ENCODE data around the gene GPR65. TPM values are rescaled to one million over a fixed set of nuclear protein-coding genes. Genes with fewer than 3 reads are reported as not detected.

GPR65 gene
- total RNA-seq, 3 donors from 2014 or later = 0.41 to 1.6 (median 1.6) TPM

DNA sequence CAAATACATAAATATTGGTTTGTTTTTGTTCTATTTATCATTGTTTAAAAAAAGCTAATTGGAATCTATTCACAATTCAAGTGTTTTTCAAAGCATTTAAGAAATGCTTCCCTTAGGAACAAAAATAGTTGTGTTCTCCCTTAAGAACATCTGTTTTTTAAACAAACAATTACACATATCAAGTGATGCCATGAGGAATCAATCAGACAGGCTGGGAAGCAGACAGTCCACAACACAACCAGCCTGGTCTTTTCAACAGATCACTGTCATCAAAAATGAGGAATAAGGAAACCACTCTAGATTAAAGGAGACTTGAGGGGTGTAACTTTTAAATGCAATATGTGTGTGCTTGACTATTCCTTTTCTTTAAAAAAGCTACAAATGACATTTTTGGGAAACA is 37.4 kb upstream of the GPR65 start:
- intact Hi-C loops (cut with DNase I, micrococcal nuclease) = no loop called here
- ATAC-seq = no peak

DNA sequence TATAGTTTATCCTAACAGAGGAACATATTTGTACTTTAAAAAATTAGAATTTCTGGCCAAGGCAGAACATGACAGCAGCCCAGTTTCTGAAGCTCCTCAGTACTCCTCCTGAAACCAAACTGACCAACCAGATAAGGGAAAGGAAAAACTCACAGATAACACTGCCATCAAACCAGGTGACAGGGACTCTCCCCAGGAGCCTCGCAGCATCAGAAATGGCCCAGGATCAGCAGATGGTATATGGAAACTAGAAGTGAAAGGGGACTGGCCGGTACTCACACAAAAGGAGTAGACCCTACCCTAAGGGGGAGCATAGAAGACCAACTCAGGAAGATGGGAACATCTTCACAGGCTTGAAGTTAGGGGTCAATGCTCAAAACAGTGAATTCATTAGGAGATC is 33.9 kb upstream of the GPR65 start:
- intact Hi-C loops (cut with DNase I, micrococcal nuclease) = no loop called here
- ATAC-seq (no peak), DNase-seq (no peak)
- TF ChIP-seq, protein P1, sequence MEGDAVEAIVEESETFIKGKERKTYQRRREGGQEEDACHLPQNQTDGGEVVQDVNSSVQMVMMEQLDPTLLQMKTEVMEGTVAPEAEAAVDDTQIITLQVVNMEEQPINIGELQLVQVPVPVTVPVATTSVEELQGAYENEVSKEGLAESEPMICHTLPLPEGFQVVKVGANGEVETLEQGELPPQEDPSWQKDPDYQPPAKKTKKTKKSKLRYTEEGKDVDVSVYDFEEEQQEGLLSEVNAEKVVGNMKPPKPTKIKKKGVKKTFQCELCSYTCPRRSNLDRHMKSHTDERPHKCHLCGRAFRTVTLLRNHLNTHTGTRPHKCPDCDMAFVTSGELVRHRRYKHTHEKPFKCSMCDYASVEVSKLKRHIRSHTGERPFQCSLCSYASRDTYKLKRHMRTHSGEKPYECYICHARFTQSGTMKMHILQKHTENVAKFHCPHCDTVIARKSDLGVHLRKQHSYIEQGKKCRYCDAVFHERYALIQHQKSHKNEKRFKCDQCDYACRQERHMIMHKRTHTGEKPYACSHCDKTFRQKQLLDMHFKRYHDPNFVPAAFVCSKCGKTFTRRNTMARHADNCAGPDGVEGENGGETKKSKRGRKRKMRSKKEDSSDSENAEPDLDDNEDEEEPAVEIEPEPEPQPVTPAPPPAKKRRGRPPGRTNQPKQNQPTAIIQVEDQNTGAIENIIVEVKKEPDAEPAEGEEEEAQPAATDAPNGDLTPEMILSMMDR (IDR thresholded peaks at IDR 0.05) = no peak
- no peak overlapping the region for H3K4me3 ChIP-seq
- H3K36me3 ChIP-seq (ENCODE audit: low read depth) = no peaks in the 10 kb centered on the region
- H3K4me1 ChIP-seq (ENCODE audit: low read depth) = no peaks in the 10 kb centered on the region
- H3K9me3 ChIP-seq = no peaks in the 10 kb centered on the region

More for the DNA sequence above, 37.4 kb upstream of the GPR65 start:
- Histone ChIP-seq H3K9me3 (no peaks in the 10 kb centered on the region), H3K4me3 (no peak overlapping the region), H3K36me3 (ENCODE audit: low read depth) (no peaks in the 10 kb centered on the region), H3K4me1 (ENCODE audit: low read depth) (no peaks in the 10 kb centered on the region)
- TF ChIP-seq, protein P1 (IDR thresholded peaks at IDR 0.05) = no peak
- no peak for DNase-seq

DNA sequence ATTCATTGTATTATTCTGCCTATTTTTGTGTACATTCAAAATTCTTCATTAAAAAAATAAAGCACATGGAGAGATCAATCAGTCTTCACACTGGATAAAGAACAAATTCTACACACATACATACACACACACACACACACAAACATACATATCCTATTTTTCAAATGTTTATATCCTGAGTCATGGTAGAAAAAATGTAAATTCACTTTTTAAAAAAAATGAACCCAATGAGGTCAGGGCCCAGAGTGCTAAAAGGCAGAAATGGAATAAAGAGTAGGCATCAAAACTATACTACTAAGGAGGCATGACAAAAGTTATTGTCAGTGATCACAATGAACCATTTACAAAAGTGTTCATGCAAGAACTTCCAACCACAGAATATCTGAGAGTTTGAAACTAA is 29.3 kb upstream of the GPR65 start:
- Histone ChIP-seq H3K4me3 (no peak overlapping the region), H3K36me3 (ENCODE audit: low read depth) (no peaks in the 10 kb centered on the region), H3K9me3 (no peaks in the 10 kb centered on the region), H3K4me1 (ENCODE audit: low read depth) (no peaks in the 10 kb centered on the region)
- ATAC-seq (no peak), DNase-seq (no peak)
- intact Hi-C loops (cut with DNase I, micrococcal nuclease) = no loop called here
- TF ChIP-seq, protein P1 (IDR thresholded peaks at IDR 0.05) = no peak

DNA sequence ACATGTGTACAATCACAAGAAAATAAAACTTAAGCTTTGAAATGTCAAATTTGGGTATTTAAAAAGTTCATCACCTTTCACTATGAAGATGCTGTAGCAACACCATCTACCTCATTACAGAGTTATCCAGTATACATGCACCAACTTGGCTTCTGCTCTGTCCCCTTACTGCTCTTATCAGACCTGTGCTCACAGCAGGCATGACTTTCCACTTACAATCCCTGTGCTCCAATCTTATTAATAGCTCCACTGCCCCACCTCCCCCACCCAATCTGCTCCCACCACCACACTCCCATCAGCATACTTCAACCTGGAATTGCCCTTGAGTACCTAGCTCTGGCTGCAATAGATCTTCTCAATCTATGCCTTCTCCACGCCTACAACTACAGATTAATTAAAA is 25.2 kb upstream of the GPR65 start:
- Histone ChIP-seq H3K4me3 (no peak overlapping the region), H3K36me3 (ENCODE audit: low read depth) (no peaks in the 10 kb centered on the region), H3K9me3 (no peaks in the 10 kb centered on the region), H3K4me1 (ENCODE audit: low read depth) (no peaks in the 10 kb centered on the region)
- DNase-seq (no peak), ATAC-seq (no peak)
- intact Hi-C loops (cut with DNase I, micrococcal nuclease) = no loop called here
- TF ChIP-seq, protein P1 (IDR thresholded peaks at IDR 0.05) = no peak

DNA sequence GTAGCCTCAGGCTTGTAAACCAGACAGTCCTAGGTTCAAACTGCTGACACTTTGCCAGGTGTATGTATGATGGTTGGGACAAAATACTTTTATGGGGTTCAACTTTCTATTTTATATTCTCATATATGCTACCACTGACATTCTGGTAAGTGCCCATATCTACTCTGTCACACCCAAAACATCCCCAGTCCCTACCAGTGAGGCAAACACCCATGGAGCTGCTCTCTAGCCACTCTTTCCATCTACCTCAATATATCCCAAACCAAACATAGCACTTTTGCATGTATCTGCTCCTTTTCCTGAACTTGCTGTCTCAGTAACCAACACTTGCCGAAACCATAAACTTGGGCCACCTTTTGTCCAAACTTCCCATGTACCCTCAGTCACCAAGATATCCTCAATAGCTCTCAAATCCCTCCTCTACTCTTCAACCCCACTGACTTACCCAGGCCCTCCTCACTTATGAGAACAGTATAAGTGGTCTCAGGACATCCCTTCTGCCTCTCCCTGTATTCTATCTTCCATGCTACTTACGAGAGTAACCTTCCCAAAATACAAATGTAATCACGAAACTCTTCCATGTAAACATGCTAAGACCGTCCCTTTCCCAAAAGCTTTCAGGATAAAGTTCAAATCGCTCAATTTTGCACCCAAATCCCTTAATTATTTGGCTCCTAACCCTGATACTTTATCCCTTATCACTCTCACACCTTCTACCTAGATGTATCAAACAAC is 15.5 kb upstream of the GPR65 start:
- TF ChIP-seq, protein P1 (IDR thresholded peaks at IDR 0.05) = no peak
- no peaks in the 10 kb centered on the region for H3K9me3 ChIP-seq
- DNase-seq (no peak), ATAC-seq (no peak)
- intact Hi-C loops (cut with DNase I, micrococcal nuclease) = no loop called here
- H3K4me3 ChIP-seq = no peak overlapping the region
- no peaks in the 10 kb centered on the region for H3K36me3 ChIP-seq (ENCODE audit: low read depth)
- peaks cover 11% of the 10 kb centered on the region for H3K4me1 ChIP-seq (ENCODE audit: low read depth)

DNA sequence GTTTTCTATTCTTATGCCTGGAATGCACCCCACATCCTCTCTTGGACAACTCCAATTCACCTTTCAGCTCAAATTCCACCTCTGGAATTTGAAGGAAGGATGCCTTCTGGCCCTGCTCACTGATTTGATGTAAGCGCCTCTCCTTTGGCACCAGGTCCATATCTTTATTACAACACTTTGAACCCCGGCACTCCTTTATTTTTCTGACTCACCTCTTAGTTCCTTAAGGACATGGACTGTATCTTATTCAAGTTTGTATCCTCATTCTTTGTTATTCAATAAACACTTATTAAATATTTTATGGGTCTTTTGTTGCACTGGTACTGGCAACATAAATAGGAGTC is 15.0 kb upstream of the GPR65 start:
- Histone ChIP-seq H3K4me1 (ENCODE audit: low read depth) (peaks cover 11% of the 10 kb centered on the region), H3K36me3 (ENCODE audit: low read depth) (no peaks in the 10 kb centered on the region), H3K9me3 (no peaks in the 10 kb centered on the region), H3K4me3 (no peak overlapping the region)
- ATAC-seq = peak; percentile 62
- TF ChIP-seq, protein P1 (IDR thresholded peaks at IDR 0.05) = no peak
- intact Hi-C loops (cut with DNase I, micrococcal nuclease) = no loop called here
- peak in 1 of 3 donors; percentile 42 for DNase-seq

Measured in mucosa of descending colon (tissue), 3 donors.